Activated T-cell treated with anti-CD3 and anti-CD28 coated beads, Interleukin-2, amount 50 U/mL, for 24 hours (primary cell): ENCODE results near the gene UBE2O.
A peak's percentile ranks its signal among the peaks of the same experiment; 100 is the strongest.

Experiments used
- DNase-seq: peaks from one replicate; pipeline ENCODE4 v3.0.0-alpha.2; 2020
- H3K27ac Mint-ChIP-seq: 2 replicates; pipeline ENCODE4 v1.8.0; 2020; ENCODE audit warnings: mild to moderate bottlenecking, mixed read lengths
- H3K27me3 Mint-ChIP-seq: 2 replicates; pipeline ENCODE4 v1.8.0; 2020; ENCODE audit warnings: mixed read lengths
- H3K36me3 Mint-ChIP-seq: 2 replicates; pipeline ENCODE4 v1.8.0; 2020; ENCODE audit warnings: low read depth, mixed read lengths
- H3K4me1 Mint-ChIP-seq: 2 replicates; pipeline ENCODE4 v1.8.0; 2020; ENCODE audit warnings: low read depth, mixed read lengths
- H3K4me3 Mint-ChIP-seq: 2 replicates; pipeline ENCODE4 v1.8.0; 2020; ENCODE audit warnings: mild to moderate bottlenecking, moderate library complexity, mixed read lengths
- H3K9me3 Mint-ChIP-seq: 2 replicates; pipeline ENCODE4 v1.8.0; 2020; ENCODE audit warnings: mixed read lengths

UBE2O gene

GRCh38 chr17:76452660-76453430, at the start of gene UBE2O:
UBE2O (minus strand) TSS chr17:76453152; CDS start chr17:76453141, 11 bp downstream.
- Mint-ChIP-seq H3K27me3 (no peaks in the 10 kb centered on the region), H3K4me1 (peaks cover 40% of the 10 kb centered on the region), H3K9me3 (no peaks in the 10 kb centered on the region), H3K36me3 (peaks cover 6% of the 10 kb centered on the region), H3K4me3 (peak within 1 kb of the TSS; percentile 90), H3K27ac (peak within 1 kb of the TSS; percentile 87)
- DNase-seq: peak; percentile 97

DNA sequence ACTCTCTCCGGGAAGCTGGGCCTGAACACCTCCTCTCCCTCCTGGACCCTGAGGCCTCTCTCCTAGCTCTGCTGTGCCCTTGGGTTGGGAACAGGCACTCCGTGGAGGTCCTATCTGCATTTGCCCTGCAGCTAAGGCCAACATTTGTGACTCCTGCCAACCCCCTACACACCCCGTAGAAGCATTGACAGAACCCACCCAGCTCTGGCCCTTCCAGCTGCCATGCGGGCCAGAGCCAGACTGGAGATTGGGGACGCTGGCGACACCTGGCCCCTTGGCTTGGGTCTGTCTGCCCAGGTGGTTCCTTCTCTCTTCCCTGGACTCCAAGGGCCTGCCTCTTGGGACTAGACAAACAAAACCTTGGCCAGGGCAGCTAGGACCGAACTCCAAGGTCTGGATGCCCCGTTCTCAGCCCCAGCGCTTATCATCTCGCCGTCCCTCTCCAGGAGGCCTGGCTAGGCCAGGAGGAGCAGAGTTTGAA, 48.9 kb upstream of the UBE2O start:
- H3K9me3 Mint-ChIP-seq: no peaks in the 10 kb centered on the region
- peak overlapping the region; percentile 92 for H3K4me3 Mint-ChIP-seq
- DNase-seq: no peak
- peaks cover 54% of the 10 kb centered on the region for H3K4me1 Mint-ChIP-seq
- no peaks in the 10 kb centered on the region for H3K27me3 Mint-ChIP-seq
- H3K36me3 Mint-ChIP-seq: peaks cover 7% of the 10 kb centered on the region
- peak overlapping the region; percentile 93 for H3K27ac Mint-ChIP-seq

GRCh38 chr17:76501018-76501826, 48.3 kb upstream of the UBE2O start, which contains the start of gene RHBDF2:
RHBDF2 (minus strand) TSS chr17:76501423; CDS start chr17:76481524, 19,899 bp downstream.
- no peaks in the 10 kb centered on the region for H3K27me3 Mint-ChIP-seq
- H3K36me3 Mint-ChIP-seq: peaks cover 7% of the 10 kb centered on the region
- H3K4me1 Mint-ChIP-seq: peaks cover 51% of the 10 kb centered on the region

DNA sequence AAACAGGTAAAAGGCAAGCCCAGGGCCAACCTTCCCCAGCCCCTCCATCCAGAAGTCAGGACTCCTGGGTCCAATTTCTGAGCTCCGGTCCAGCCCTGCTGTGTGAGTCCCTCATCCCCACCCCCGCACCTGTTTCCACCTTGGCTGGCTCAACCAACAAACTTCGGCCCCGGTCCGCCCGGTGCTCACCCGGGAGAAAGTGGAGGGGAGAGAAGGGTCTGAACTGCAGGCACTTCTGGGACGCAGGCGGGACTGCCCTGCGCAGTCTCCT, 47.7 kb upstream of the UBE2O start:
- Mint-ChIP-seq H3K36me3 (peaks cover 9% of the 10 kb centered on the region), H3K4me1 (peaks cover 53% of the 10 kb centered on the region), H3K27ac (peak overlapping the region; percentile 69), H3K4me3 (peak overlapping the region; percentile 92), H3K9me3 (no peaks in the 10 kb centered on the region), H3K27me3 (no peaks in the 10 kb centered on the region)
- no peak for DNase-seq

More at GRCh38 chr17:76501018-76501826, 48.3 kb upstream of the UBE2O start, which contains the start of gene RHBDF2:
- DNase-seq: peak; percentile 99
- peak within 1 kb of the TSS; percentile 93 for H3K27ac Mint-ChIP-seq
- no peaks in the 10 kb centered on the region for H3K9me3 Mint-ChIP-seq
- peak within 1 kb of the TSS; percentile 92 for H3K4me3 Mint-ChIP-seq

GRCh38 chr17:76500074-76500746, 47.3 kb upstream of the UBE2O start:
- no peak for DNase-seq
- Mint-ChIP-seq H3K27me3 (no peaks in the 10 kb centered on the region), H3K4me1 (peaks cover 54% of the 10 kb centered on the region), H3K27ac (peak overlapping the region; percentile 73), H3K36me3 (peaks cover 9% of the 10 kb centered on the region), H3K4me3 (peak overlapping the region; percentile 92), H3K9me3 (no peaks in the 10 kb centered on the region)

- no peak for DNase-seq
- no peaks in the 10 kb centered on the region for H3K9me3 Mint-ChIP-seq
- H3K4me1 Mint-ChIP-seq: peaks cover 60% of the 10 kb centered on the region
- peak overlapping the region; percentile 66 for H3K27ac Mint-ChIP-seq
- peaks cover 11% of the 10 kb centered on the region for H3K36me3 Mint-ChIP-seq
- H3K27me3 Mint-ChIP-seq: no peaks in the 10 kb centered on the region
- peak overlapping the region; percentile 92 for H3K4me3 Mint-ChIP-seq
Measured at GRCh38 chr17:76499267-76499667, 46.3 kb upstream of the UBE2O start.

- Mint-ChIP-seq H3K4me1 (peaks cover 62% of the 10 kb centered on the region), H3K27ac (peak overlapping the region; percentile 40), H3K27me3 (no peaks in the 10 kb centered on the region), H3K9me3 (no peaks in the 10 kb centered on the region), H3K4me3 (peak overlapping the region; percentile 38), H3K36me3 (peaks cover 11% of the 10 kb centered on the region)
- DNase-seq: no peak
Measured at GRCh38 chr17:76498876-76499251, 45.9 kb upstream of the UBE2O start.

- Mint-ChIP-seq H3K27me3 (no peaks in the 10 kb centered on the region), H3K4me1 (peaks cover 69% of the 10 kb centered on the region), H3K27ac (peak overlapping the region; percentile 79), H3K9me3 (no peaks in the 10 kb centered on the region), H3K4me3 (no peak overlapping the region), H3K36me3 (peaks cover 11% of the 10 kb centered on the region)
- DNase-seq: no peak
Measured at GRCh38 chr17:76497979-76498875, 45.3 kb upstream of the UBE2O start.

- H3K27ac Mint-ChIP-seq: no peak overlapping the region
- no peaks in the 10 kb centered on the region for H3K27me3 Mint-ChIP-seq
- no peak overlapping the region for H3K4me3 Mint-ChIP-seq
- peaks cover 74% of the 10 kb centered on the region for H3K4me1 Mint-ChIP-seq
- DNase-seq: no peak
- no peaks in the 10 kb centered on the region for H3K9me3 Mint-ChIP-seq
- peaks cover 11% of the 10 kb centered on the region for H3K36me3 Mint-ChIP-seq
Measured at GRCh38 chr17:76497699-76497978, 44.7 kb upstream of the UBE2O start.

DNA sequence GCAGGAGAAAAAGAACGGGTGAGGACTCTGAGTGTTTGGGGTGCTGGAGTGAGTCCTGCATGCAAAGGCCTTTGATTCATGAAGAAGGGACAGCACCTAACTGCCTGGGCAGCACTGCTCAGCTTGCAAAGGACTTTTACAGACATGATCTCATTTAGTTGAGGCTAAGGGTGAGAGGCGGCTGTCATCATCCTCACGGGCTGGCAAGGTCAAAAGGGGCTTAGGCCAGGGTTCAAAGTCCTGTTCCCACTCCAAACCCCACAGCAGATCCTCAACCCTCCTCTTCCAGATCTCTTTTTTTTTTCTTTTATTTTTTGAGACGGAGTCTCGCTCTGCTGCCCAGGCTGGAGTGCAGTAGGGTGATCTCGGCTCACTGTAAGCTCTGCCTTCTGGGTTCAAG, 43.5 kb upstream of the UBE2O start:
- Mint-ChIP-seq H3K4me1 (peaks cover 76% of the 10 kb centered on the region), H3K9me3 (no peaks in the 10 kb centered on the region), H3K4me3 (no peak overlapping the region), H3K36me3 (peaks cover 11% of the 10 kb centered on the region), H3K27ac (peak overlapping the region; percentile 11), H3K27me3 (no peaks in the 10 kb centered on the region)
- no peak for DNase-seq

DNA sequence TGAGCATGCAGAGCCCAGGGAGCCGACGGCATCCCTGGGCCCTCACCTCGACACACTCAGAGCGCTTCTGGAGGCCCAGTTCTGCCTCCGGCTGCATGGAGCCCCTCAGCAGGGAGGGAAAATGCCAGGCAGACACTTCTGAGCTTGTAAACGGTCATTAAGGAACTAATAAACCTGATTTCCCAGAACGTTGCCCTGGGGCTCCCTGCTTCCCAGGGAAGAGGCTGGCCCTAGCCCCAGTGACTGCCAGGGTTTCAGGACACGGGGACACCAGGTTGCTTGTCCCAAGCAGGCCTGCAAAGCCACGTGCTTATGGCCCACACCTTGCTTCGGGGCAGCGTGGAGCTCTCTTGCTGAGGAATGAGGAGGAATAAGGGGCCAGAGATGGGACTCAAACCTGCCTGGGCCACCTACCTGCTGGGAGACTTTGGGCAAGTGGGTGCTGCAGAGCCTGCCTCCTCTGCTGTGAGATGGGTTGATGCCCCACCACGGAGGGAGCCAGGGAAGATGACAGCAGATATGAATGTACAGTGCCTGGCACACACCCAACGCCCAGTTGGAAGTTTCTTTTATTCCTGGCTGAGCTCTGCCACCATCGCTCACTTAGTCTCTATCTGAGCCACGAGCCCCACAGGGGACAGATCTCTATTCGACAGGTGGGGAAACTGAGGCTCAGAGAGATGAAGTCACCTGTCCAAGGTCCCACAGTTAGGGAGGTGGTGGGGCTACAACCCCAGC, 42.9 kb upstream of the UBE2O start:
- H3K27ac Mint-ChIP-seq: no peak overlapping the region
- peaks cover 76% of the 10 kb centered on the region for H3K4me1 Mint-ChIP-seq
- H3K4me3 Mint-ChIP-seq: no peak overlapping the region
- H3K27me3 Mint-ChIP-seq: no peaks in the 10 kb centered on the region
- DNase-seq: no peak
- peaks cover 10% of the 10 kb centered on the region for H3K36me3 Mint-ChIP-seq
- H3K9me3 Mint-ChIP-seq: no peaks in the 10 kb centered on the region

GRCh38 chr17:76493505-76494167, 40.7 kb upstream of the UBE2O start:
- DNase-seq: peak; percentile 52
- Mint-ChIP-seq H3K9me3 (no peaks in the 10 kb centered on the region), H3K4me3 (peak overlapping the region; percentile 65), H3K27ac (peak overlapping the region; percentile 90), H3K4me1 (peaks cover 61% of the 10 kb centered on the region), H3K36me3 (peaks cover 7% of the 10 kb centered on the region), H3K27me3 (no peaks in the 10 kb centered on the region)

GRCh38 chr17:76492989-76493501, 40.1 kb upstream of the UBE2O start:
- peaks cover 56% of the 10 kb centered on the region for H3K4me1 Mint-ChIP-seq
- H3K4me3 Mint-ChIP-seq: peak overlapping the region; percentile 65
- DNase-seq: peak; percentile 63
- peaks cover 7% of the 10 kb centered on the region for H3K36me3 Mint-ChIP-seq
- no peaks in the 10 kb centered on the region for H3K9me3 Mint-ChIP-seq
- peak overlapping the region; percentile 90 for H3K27ac Mint-ChIP-seq
- H3K27me3 Mint-ChIP-seq: no peaks in the 10 kb centered on the region
